ENCODE results near the gene DNAJA1. TPM values are rescaled to one million over a fixed set of nuclear protein-coding genes. Genes with fewer than 3 reads are reported as not detected.
A peak's percentile ranks its signal among the peaks of the same experiment; 100 is the strongest.

DNAJA1 gene
- total and polyA plus RNA-seq, 9 donors, result 62.6 to 159 (median 112) TPM

- intact Hi-C loops (cut with DNase I), result no loop called here
- no peak overlapping the region for H3K27ac ChIP-seq
- no peak for TF ChIP-seq CTCF (IDR thresholded peaks at IDR 0.05)
- TF ChIP-seq POLR2A (IDR thresholded peaks at IDR 0.05), result no peak
- no peak for TF ChIP-seq EP300 (IDR thresholded peaks at IDR 0.05)
- H3K9me3 ChIP-seq, result no peaks in the 10 kb centered on the region
- H3K4me1 ChIP-seq (ENCODE audit: insufficient read depth), result peaks cover 3% of the 10 kb centered on the region
- H3K4me3 ChIP-seq, result no peak overlapping the region
- no peaks in the 10 kb centered on the region for H3K36me3 ChIP-seq
- DNase-seq, result no peak
- H3K27me3 ChIP-seq, result no peaks in the 10 kb centered on the region
- WGBS, 3 donors, result 66 to 78% (median 71%) methylated on average over 8 of the region's 8 CpGs
Measured at GRCh38 chr9:33042473-33042872, 17.4 kb downstream of the DNAJA1 start.

- 20 to 25% (median 25%) methylated on average over 8 of the region's 8 CpGs for WGBS, 3 donors
- Histone ChIP-seq H3K36me3 (no peaks in the 10 kb centered on the region), H3K9me3 (no peaks in the 10 kb centered on the region), H3K27me3 (no peaks in the 10 kb centered on the region), H3K4me1 (ENCODE audit: insufficient read depth) (peaks cover 3% of the 10 kb centered on the region), H3K27ac (peak overlapping the region in 1 of 2 donors; percentile 81), H3K4me3 (peak overlapping the region; percentile 45)
- DNase-seq, result no peak
- intact Hi-C loops (cut with DNase I), result no loop called here
- TF ChIP-seq CTCF (IDR thresholded peaks at IDR 0.05), result no peak
- no peak for TF ChIP-seq POLR2A (IDR thresholded peaks at IDR 0.05)
- TF ChIP-seq EP300 (IDR thresholded peaks at IDR 0.05), result no peak
Measured at GRCh38 chr9:33043671-33044070, 18.6 kb downstream of the DNAJA1 start.

GRCh38 chr9:33044162-33044673 lies 19.1 kb downstream of the DNAJA1 start:
- Histone ChIP-seq H3K36me3 (no peaks in the 10 kb centered on the region), H3K9me3 (no peaks in the 10 kb centered on the region), H3K27ac (peak overlapping the region; percentile 74 to 81), H3K4me3 (peak overlapping the region; percentile 45), H3K4me1 (ENCODE audit: insufficient read depth) (peaks cover 3% of the 10 kb centered on the region), H3K27me3 (no peaks in the 10 kb centered on the region)
- WGBS, 3 donors, result 0 to 1% (median 1%) methylated on average over 37 to 41 of the region's 41 CpGs
- peak; percentile 73 to 87 (median 80) for DNase-seq
- intact Hi-C loops (cut with DNase I), result no loop called here
- TF ChIP-seq POLR2A (IDR thresholded peaks at IDR 0.05), result peak; percentile 29
- TF ChIP-seq CTCF (IDR thresholded peaks at IDR 0.05), result no peak
- peak; percentile 52 for TF ChIP-seq EP300 (IDR thresholded peaks at IDR 0.05)

DNA sequence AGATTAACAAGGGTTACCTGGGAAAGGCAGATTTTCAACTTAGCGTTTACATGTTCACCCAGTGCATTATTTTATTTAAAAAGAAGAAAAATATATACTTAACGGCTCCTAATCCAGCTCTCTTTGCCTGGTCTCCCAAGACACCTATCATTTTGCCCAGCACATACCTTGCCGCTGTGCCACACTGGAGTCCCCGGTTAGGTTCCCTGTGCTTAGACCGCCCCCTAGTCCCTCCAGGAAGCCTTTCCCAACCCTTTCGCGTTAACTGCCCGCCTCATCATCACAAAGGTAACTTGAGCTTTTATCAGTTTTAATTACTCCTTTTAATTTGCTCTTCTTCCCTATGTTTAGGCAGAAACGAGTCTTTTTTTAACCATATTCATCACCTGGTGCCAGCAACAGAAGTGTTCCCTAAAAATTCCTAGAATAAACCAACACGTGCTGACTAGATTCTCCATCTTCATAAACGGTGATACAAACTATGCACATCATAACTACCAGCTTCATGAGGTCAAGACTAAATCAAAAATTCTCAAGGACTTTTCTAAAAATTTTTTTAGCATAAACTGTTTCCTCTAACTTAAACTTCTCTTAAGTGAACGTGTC lies 19.7 kb downstream of the DNAJA1 start:
- intact Hi-C loops (cut with DNase I), result no loop called here
- peak in 1 of 5 donors; percentile 41 for DNase-seq
- Histone ChIP-seq H3K36me3 (no peaks in the 10 kb centered on the region), H3K27ac (peak overlapping the region; percentile 74 to 81), H3K4me1 (ENCODE audit: insufficient read depth) (peaks cover 3% of the 10 kb centered on the region), H3K27me3 (no peaks in the 10 kb centered on the region), H3K4me3 (peak overlapping the region; percentile 45), H3K9me3 (no peaks in the 10 kb centered on the region)
- WGBS, 3 donors, result 24 to 39% (median 31%) methylated on average over 12 of the region's 12 CpGs
- TF ChIP-seq CTCF (IDR thresholded peaks at IDR 0.05), result no peak
- TF ChIP-seq POLR2A (IDR thresholded peaks at IDR 0.05), result no peak
- TF ChIP-seq EP300 (IDR thresholded peaks at IDR 0.05), result no peak
